VCaP (cell line): ENCODE data around the gene CSF2.
"Not testable (repeated sequence)": the region's sequence is repeated elsewhere in the genome, so short reads cannot be mapped to it uniquely, and the experiment has no call there.

Source experiments
- H3K27ac ChIP-seq: fragments of 450-650 bp; 2 replicates; pipeline ENCODE4 v1.5.1; 2017
- TF ChIP-seq, protein P1 (sequence below): fragments of 450-650 bp; conservative IDR thresholded peaks from 2 replicates; pipeline ENCODE4 v1.5.1; 2017; ENCODE audit warnings: mild to moderate bottlenecking, moderate library complexity

The CSF2 gene

DNA sequence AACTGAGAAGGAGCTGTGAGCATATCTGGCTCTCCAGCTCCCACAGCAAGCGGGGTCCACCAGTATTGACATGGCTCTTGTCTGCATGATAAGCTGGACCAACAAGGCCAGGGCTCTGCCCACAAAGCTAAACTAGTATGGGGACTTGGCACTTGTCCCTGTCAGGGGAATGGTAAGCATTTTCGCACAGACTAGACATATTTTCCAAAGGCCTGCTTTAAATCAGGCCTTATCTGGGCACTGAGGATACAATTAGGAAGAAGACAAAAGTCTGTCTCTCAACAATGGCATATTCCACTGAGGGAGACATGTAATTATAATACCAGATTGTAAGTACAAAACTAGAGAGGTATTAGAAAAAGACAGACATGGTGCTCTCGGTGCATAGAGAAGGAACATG lies 32.1 kb downstream of the CSF2 start:
- H3K27ac ChIP-seq: no peak overlapping the region
- TF ChIP-seq, protein P1, sequence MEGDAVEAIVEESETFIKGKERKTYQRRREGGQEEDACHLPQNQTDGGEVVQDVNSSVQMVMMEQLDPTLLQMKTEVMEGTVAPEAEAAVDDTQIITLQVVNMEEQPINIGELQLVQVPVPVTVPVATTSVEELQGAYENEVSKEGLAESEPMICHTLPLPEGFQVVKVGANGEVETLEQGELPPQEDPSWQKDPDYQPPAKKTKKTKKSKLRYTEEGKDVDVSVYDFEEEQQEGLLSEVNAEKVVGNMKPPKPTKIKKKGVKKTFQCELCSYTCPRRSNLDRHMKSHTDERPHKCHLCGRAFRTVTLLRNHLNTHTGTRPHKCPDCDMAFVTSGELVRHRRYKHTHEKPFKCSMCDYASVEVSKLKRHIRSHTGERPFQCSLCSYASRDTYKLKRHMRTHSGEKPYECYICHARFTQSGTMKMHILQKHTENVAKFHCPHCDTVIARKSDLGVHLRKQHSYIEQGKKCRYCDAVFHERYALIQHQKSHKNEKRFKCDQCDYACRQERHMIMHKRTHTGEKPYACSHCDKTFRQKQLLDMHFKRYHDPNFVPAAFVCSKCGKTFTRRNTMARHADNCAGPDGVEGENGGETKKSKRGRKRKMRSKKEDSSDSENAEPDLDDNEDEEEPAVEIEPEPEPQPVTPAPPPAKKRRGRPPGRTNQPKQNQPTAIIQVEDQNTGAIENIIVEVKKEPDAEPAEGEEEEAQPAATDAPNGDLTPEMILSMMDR: no peak

DNA sequence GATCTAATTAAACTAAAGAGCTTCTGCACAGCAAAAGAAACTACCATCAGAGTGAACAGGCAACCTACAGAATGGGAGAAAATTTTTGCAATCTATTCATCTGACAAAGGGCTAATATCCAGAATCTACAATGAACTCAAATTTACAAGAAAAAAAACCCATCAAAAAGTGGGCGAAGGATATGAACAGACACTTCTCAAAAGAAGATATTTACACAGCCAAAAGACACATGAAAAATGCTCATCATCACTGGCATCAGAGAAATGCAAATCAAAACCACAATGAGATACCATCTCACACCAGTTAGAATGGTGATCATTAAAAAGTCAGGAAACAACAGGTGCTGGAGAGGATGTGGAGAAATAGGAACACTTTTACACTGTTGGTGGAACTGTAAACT lies 34.9 kb downstream of the CSF2 start:
- not testable (repeated sequence) for H3K27ac ChIP-seq

DNA sequence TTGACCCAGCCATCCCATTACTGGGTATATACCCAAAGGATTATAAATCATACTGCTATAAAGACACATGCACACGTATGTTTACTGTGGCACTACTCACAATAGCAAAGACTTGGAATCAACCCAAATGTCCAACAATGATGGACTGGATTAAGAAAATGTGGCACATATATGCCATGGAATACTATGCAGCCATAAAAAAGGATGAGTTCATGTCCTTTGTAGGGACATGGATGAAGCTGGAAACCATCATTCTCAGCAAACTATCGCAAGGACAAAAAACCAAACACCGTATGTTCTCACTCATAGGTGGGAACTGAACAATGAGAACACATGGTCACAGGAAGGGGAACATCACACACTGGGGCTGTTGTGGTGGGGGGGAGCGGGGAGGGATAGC lies 35.4 kb downstream of the CSF2 start:
- H3K27ac ChIP-seq: not testable (repeated sequence)

DNA sequence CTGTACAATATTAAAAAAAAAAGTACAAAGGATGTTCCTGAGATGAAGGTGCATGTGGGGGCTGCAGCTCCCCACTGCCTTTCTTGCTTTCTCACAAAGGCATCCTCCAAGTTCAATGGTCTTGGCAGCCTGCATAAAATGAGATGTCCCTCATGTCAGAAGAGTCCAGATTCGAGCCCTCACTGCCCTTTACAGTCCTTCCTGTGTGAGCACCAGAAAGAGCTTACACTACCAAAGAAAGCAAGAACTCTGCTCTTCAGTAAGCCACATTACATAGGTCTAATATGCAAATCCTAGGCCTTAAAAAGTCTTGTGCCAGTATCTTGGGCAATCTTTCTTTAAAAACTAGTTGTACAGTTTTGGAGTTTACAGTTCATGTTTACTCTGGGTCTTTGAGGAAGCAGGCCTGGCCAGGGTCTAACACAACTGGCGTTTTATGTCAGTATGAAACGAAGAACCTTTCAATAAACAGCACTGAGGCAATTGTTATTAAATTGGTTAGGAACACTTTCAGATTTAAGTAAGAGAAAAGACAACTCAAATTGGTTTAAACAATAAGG lies 36.0 kb downstream of the CSF2 start:
- TF ChIP-seq, protein P1: no peak
- no peak overlapping the region for H3K27ac ChIP-seq

DNA sequence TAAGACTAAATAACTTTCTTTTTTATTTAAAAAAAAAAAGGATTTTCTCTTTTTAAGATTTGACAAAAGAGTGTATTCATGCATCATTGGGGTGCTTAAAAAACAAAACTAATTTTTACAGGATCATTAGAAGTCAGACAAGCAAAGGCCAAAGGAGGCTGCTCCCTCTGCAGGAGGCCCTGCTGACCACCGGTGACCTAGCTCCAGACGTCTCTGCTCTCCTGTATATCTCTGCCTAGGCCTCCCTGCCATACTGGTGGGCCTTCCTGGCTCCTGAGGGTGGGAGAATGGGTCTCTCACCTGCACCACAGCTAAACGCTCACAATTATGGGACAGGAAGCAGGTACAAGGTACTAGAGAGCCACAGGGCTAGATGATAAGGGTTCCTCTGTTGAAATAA lies 36.6 kb downstream of the CSF2 start:
- TF ChIP-seq, protein P1: no peak
- no peak overlapping the region for H3K27ac ChIP-seq

DNA sequence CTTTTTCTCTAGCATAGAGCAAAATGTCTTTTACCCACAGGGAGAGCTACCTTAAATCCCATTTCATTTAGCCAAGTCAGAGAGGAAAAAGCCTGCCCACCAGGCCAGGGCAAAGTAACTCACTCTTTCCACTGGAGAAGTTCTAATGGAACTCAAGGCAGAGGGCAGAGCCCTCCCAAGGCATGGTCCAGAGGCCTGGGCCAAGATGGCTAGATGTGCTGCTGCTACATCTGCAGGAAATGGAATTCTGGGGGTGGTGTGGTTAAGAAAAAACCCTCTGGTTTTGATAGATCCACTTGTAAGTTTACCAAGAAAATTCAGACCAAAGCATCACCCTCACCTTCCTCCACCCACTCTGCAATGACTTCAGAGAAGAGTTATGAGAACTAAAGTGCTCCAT lies 37.3 kb downstream of the CSF2 start:
- TF ChIP-seq, protein P1: no peak
- H3K27ac ChIP-seq: no peak overlapping the region

DNA sequence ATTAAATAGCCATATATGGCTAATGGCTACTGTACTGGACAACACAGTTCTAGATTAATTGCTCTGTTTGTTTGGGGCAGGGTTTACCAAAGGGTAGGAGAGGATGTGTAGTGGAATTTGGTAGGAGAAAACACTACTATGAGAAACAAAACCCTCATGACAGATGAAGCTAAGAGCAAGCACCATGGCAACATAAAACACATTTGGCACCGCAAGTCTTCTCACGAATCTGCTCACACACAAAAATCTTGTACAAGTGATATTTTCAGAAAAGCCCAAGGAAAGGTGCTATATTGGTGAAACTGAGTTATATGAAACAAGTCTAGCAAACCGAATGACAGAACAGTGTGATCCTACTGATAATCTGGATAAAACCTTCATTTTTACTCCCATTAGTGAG lies 38.5 kb downstream of the CSF2 start:
- H3K27ac ChIP-seq: no peak overlapping the region
- TF ChIP-seq, protein P1: no peak

DNA sequence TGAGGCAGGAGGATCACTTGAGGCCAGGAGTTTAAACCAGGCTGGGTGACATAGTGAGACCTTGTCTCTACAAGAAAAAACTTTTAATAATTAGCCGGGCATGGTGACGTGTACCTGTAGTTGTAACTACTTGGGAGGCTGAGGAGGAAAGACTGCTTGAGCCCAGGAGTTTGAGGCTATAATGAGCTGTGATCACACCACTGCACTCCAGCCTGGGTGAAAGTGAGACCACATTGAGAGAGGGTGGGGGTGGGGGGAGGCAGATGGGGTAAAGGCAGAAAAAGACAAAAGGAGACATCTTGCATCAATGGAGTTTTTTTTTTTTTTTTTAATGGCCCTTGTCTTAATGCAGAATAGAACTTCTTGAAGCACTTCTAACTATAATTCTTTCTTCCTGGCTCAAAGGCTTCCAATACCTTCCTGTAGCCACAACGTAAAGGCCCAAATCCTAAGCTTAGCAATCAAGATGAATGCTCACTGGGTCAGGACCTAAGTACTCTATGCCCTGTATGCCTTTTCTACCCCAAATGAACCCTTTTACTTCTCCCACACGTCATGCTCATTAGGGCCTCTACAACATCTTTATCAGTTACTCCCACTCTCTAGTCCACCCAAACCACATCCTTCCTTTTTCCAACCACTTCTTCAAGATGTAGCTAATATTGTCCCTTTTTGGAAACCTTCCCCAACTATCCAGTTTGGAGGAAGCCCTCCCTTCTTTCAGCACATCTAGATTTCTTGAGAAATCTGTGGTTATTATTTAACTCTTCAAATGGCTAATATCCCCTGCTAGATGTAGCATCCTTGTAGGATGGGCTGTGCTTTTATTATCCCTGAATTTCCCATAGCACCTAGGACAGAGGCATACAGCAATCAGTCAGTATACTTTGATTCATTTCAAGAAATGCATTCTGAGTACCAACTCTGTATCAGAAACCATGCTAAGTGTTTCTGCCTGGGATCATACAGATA lies 40.8 kb downstream of the CSF2 start:
- TF ChIP-seq, protein P1: no peak
- H3K27ac ChIP-seq: no peak overlapping the region
